Epithelial cell of prostate (primary cell): ENCODE data around the gene LEAP2.
"Not testable (repeated sequence)": the region's sequence is repeated elsewhere in the genome, so short reads cannot be mapped to it uniquely, and the experiment has no call there.

ENCODE experiments used
- DNase-seq: peaks from one replicate; pipeline ENCODE4 v3.0.0-alpha.2; 2011; ENCODE audit warnings: low read depth, low spot score
- H3K27ac ChIP-seq: fragments of 450-650 bp; 2 replicates; pipeline ENCODE4 v1.5.1; 2017; ENCODE audit warnings: mild to moderate bottlenecking

The LEAP2 gene

GRCh38 chr5:132840313-132840712 is 33.2 kb upstream of the LEAP2 start:
- H3K27ac ChIP-seq, result peak overlapping the region; percentile 78
- no peak for DNase-seq

GRCh38 chr5:132840896-132841295 is 32.6 kb upstream of the LEAP2 start:
- peak overlapping the region; percentile 78 for H3K27ac ChIP-seq
- no peak for DNase-seq

GRCh38 chr5:132841305-132841704 is 32.2 kb upstream of the LEAP2 start:
- peak overlapping the region; percentile 78 for H3K27ac ChIP-seq
- no peak for DNase-seq

DNA sequence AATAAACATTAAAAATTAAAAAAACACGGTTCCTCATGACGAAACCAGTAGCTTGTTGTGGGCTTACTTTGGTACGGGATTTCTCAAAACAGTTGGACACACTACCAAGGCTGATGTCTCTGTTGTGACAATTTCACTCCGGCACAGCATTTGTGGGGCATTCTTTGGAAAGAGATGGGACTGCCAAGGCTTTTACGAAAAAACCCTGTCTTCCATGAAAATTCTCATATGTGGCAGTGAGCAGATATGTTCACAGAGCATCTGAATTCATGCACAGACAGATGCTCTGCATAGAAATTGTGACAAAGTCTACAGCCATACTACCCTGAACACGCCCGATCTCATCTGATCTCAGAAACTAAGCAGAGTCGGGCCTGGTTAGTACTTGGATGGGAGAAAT is 25.2 kb upstream of the LEAP2 start:
- no peak for DNase-seq

GRCh38 chr5:132849347-132849746 is 24.1 kb upstream of the LEAP2 start:
- H3K27ac ChIP-seq, result no peak overlapping the region
- no peak for DNase-seq

More for the DNA sequence above, 25.2 kb upstream of the LEAP2 start:
- H3K27ac ChIP-seq, result no peak overlapping the region

DNA sequence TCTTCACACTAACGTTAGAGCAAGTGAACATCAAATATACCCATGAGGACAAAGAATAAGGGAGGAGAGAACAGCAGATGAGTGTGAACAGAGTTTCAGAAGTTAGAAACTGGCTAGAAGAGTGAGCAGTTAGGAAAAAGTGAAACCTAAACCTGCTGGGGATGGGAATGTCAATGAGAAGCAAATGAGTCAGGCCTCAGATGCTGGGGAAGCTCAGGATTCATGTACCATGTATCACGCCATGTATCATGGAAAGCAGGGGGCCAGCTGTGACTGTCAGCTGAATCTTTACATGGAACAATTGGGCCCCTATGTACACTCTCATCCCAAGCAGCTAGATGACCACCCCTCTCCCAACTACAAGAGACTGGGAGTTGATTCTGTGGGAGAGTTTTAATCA is 23.4 kb upstream of the LEAP2 start:
- H3K27ac ChIP-seq, result no peak overlapping the region
- DNase-seq, result no peak

- DNase-seq, result no peak
- H3K27ac ChIP-seq, result no peak overlapping the region
These were observed 20.1 kb upstream of the LEAP2 start for GRCh38 chr5:132853323-132853722.

- DNase-seq, result no peak
- no peak overlapping the region for H3K27ac ChIP-seq
These were observed 19.7 kb upstream of the LEAP2 start for GRCh38 chr5:132853790-132854189.

- no peak overlapping the region for H3K27ac ChIP-seq
- no peak for DNase-seq
These were observed 19.2 kb upstream of the LEAP2 start for GRCh38 chr5:132854301-132854700.

GRCh38 chr5:132854992-132855391 is 18.5 kb upstream of the LEAP2 start:
- DNase-seq, H3K27ac ChIP-seq: not testable (repeated sequence)

- H3K27ac ChIP-seq, result no peak overlapping the region
- DNase-seq, result no peak
These were observed 17.5 kb upstream of the LEAP2 start for GRCh38 chr5:132856011-132856410.

DNA sequence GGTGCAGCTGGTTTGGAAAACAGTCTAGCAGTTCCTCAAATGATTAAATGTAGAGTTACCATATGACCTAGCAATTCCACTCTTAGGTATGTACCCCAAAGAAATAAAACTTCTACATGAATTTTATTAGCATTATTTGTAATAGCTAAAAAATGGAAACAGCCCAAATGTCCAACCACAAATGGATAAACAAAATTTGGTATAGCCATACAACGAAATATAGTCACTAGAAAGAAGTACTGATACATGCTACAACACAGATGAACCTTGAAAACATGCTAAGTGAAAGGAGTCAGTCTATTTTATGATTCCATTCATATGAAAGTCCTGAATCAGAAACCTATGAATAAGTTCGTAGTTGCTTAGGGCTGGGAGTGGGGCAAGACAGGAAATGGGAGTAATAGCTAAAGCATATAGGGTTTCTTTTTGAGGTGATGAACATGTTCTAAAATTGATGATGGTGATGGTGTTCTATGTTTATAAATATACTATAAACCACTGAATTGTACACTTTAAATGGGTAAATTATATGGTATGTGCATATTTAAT is 13.5 kb upstream of the LEAP2 start:
- no peak for DNase-seq
- no peak overlapping the region for H3K27ac ChIP-seq

GRCh38 chr5:132860742-132861141 is 12.7 kb upstream of the LEAP2 start:
- no peak overlapping the region for H3K27ac ChIP-seq
- DNase-seq, result no peak

GRCh38 chr5:132865668-132866341 is 7.7 kb upstream of the LEAP2 start:
- peak overlapping the region; percentile 72 for H3K27ac ChIP-seq
- no peak for DNase-seq

DNA sequence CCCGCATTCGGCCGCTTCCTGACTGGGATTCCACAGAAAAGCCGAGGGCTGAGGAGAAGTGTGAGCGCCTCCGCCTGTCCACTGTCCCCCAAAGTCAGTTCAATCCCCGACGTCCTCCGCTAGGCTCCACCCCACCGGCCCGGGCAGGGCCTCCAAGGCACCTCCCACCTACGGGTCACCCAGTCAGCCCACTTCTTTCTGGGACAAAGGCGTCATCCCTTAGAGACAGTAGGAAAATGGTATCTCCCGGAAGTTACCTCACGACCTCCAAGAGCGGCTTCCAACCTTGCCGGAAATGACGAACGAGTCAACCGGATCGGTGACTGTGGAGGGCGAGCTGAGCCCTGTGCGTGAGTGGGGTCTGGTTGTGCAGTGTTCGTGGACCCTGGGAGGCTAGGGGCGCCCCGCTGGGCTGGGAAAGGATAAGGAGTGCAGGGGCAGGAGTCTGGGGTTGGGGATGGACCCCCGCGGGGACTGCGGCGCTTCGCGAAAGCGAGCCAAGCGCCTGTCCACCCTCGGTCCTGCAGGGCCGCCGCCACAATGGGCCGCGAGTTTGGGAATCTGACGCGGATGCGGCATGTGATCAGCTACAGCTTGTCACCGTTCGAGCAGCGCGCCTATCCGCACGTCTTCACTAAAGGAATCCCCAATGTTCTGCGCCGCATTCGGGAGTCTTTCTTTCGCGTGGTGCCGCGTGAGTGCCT is 7.0 kb upstream of the LEAP2 start, which contains the start of the genes GDF9 and UQCRQ:
GDF9 (minus strand) TSS at position 128 of the 704 bp plus-strand sequence. CDS start 1,936 bp downstream, outside the sequence.
UQCRQ (plus strand) TSS at position 301 of the 704 bp plus-strand sequence; CDS start at position 541, 240 bp downstream.
- DNase-seq, result peak; percentile 99
- peak within 1 kb of the TSS; percentile 72 for H3K27ac ChIP-seq

DNA sequence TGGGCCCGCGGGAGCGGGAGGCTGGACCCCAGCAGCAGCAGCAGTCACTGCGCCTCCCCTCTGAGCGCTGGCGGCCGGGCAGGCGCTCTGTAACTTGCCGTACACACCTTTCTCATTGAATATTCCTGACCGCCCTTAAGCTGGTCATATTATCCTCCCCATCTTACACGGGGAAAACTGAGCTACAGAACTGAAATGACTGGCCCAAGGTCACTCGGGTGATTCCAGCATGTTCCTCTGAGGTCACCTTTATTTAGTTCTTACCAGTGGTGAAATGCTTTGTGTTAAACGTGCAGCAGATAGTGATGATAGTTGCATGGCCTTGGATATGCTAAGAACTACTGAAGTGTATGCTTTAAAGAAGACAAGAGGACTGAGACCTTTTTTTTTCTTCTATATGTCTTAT is 6.4 kb upstream of the LEAP2 start:
- DNase-seq, result no peak
- peak overlapping the region; percentile 72 for H3K27ac ChIP-seq

- H3K27ac ChIP-seq, result peak overlapping the region; percentile 1
- no peak for DNase-seq
These were observed 4.7 kb upstream of the LEAP2 start for GRCh38 chr5:132868754-132869153.

DNA sequence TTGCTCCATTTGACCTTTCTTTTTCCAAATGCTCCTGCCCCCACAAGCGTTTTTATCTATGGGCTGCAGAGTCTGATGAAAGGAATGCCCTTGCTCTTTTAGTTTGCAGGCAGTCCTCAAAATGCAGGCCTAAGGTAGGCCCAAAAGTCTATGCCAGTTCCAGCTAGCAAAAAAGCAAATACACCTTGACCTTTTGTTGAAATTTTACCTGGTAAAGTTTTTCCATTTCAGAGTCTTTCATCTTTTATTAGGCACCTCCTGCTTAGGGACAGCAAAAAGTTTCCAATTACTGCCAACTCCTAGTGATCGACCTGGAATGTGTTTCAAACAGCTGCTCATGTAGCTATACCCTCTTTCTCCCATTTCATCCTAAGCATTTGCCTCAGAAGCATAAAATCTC is 2.7 kb upstream of the LEAP2 start:
- no peak overlapping the region for H3K27ac ChIP-seq
- no peak for DNase-seq

DNA sequence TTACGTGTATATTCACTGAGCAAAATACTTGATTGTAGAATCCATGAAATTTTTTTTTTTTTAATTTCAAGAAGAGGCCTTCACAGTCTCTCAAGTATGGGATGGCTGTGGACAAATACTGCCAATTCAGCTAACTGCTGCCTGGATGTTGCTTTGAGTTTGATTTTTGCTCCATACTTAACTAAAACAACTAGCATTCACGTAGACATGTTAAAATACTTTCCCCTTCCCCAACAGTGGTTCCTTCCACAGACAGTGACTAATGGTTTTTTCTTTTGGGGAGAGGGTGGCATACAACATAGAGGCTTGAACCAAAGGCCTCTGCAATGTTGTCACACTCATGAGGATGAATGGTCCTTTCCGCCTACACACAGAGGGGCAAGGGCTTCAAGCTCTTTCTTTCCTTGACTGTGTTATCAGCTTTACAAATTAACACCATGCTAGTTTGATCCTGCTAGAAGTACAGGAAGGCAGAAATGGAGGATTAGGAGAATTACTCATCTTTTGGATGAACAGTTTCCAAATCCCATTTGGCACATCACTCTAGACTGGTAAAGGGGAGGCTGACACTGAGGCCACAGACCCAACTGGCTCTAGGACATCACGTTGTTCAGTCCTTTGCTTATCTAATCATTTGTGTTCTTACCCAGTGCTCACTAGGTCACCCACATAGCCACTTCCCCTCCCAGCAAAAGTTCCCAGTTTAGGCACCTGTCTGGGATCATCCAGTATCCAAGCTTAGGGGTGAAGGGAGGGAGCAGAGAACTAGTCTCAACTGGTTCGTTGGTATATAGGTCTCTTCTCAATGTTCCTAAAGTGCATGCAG is 1.8 kb upstream of the LEAP2 start:
- no peak overlapping the region for H3K27ac ChIP-seq
- DNase-seq, result no peak

GRCh38 chr5:132872788-132873118 is 715 bp upstream of the LEAP2 start:
- no peak for DNase-seq
- no peak overlapping the region for H3K27ac ChIP-seq

GRCh38 chr5:132873930-132874271 is 433 bp downstream of the LEAP2 start:
- DNase-seq, result no peak
- no peak overlapping the region for H3K27ac ChIP-seq
